ENCODE results near the gene INO80C. TPM values are rescaled to one million over a fixed set of nuclear protein-coding genes. Genes with fewer than 3 reads are reported as not detected.

INO80C gene
- polyA plus RNA-seq, 1 donor (not counting 4 experiments of a cell fraction or from before 2014, with no cell fraction given) = 54.7 TPM

- TF ChIP-seq EZH2 (IDR thresholded peaks at IDR 0.05; ENCODE audit: low read length) = no peak
- TF ChIP-seq CTCF (optimal IDR thresholded peaks at IDR 0.05 in 1 of 3, IDR thresholded peaks at IDR 0.05 in 1 of 3, conservative IDR thresholded peaks at IDR 0.05 in 1 of 3; ENCODE audit: extremely low read depth in 1 of 3, insufficient read depth in 2 of 3, low read length in 3 of 3) = no peak
- no peak for DNase-seq (ENCODE audit: low read depth, low spot score)
- Histone ChIP-seq H3K4me1 (ENCODE audit: control insufficient read depth, extremely low read depth, insufficient read depth, low read length) (no peaks in the 10 kb centered on the region), H3K9ac (ENCODE audit: control insufficient read depth, extremely low read depth, insufficient read depth, low read length) (no peak overlapping the region), H3K79me2 (ENCODE audit: control insufficient read depth, insufficient read depth, low read length) (no peaks in the 10 kb centered on the region), H3K9me1 (ENCODE audit: control insufficient read depth, extremely low read depth, insufficient read depth, low read length) (no peaks in the 10 kb centered on the region), H3K9me3 (ENCODE audit: control insufficient read depth, low read depth, low read length) (no peaks in the 10 kb centered on the region), H4K20me1 (ENCODE audit: control insufficient read depth, extremely low read depth, insufficient read depth, low read length) (no peaks in the 10 kb centered on the region), H3K4me2 (ENCODE audit: control insufficient read depth, extremely low read depth, insufficient read depth, low read depth, low read length) (no peak overlapping the region), H2AFZ (ENCODE audit: control insufficient read depth, low read length) (no peak overlapping the region), H3K36me3 (ENCODE audit: control insufficient read depth in 2 of 2, extremely low read depth in 1 of 2, insufficient read depth in 2 of 2, low read length in 2 of 2) (no peaks in the 10 kb centered on the region), H3K27me3 (ENCODE audit: control insufficient read depth, extremely low read depth, insufficient read depth, low read length) (no peaks in the 10 kb centered on the region), H3K4me3 (ENCODE audit: control insufficient read depth in 2 of 3, extremely low read depth in 1 of 3, insufficient read depth in 2 of 3, low read depth in 1 of 3, low read length in 3 of 3) (no peak overlapping the region), H3K27ac (ENCODE audit: control insufficient read depth, insufficient read depth, low read length) (no peak overlapping the region)
- FAIRE-seq = no peak
- dilution Hi-C loops (cut with MboI; ENCODE audit: extremely low pct_ligation_motif_present, low sequenced_read_pairs) = no loop called here
These were observed 79.2 kb downstream of the INO80C start for GRCh38 chr18:35418610-35419009.

Small RNAs within 50 kb of the gene (small RNA-seq; reads per million reads assigned to genes)
- 0 reads per million in 3 experiments for gene AC007998.5 (ENCODE audit: insufficient read length in 3 of 3, low read depth in 3 of 3, low replicate concordance in 1 of 3)

Other genes starting within 250 kb of the INO80C start
- 8.4 to 13.6 TPM (median 11.3 TPM) in 3 replicates for gene ZSCAN30, start 207.7 kb downstream of the INO80C start, polyA plus RNA-seq
- 12.2 to 20.3 TPM (median 14.1 TPM) in 3 replicates for gene ZNF24, start 153.5 kb downstream of the INO80C start, polyA plus RNA-seq
- gene ZNF396, start 120.6 kb downstream of the INO80C start, polyA plus RNA-seq = 0.20 to 0.49 TPM (median 0.33 TPM) in 3 replicates
- gene GALNT1, start 83.8 kb upstream of the INO80C start, polyA plus RNA-seq = 48.1 to 69.4 TPM (median 48.2 TPM) in 3 replicates